Chondrocyte (in vitro differentiated cells): ENCODE measurements around the gene TTC16. TPM values are rescaled to one million over a fixed set of nuclear protein-coding genes. Genes with fewer than 3 reads are reported as not detected.

Source experiments
- DNase-seq: peaks from one replicate; pipeline ENCODE4 v3.0.0; 2021; ENCODE audit warnings: mixed read lengths, low spot score
- H3K27ac Mint-ChIP-seq: one replicate; pipeline ENCODE4 v1.8.0; 2021; ENCODE audit warnings: mild to moderate bottlenecking, moderate library complexity, mixed read lengths; ENCODE audit not compliant: unreplicated experiment
- H3K27me3 Mint-ChIP-seq: 2 replicates; pipeline ENCODE4 v1.8.0; 2021; ENCODE audit warnings: low read depth, mixed read lengths
- H3K36me3 Mint-ChIP-seq: 2 replicates; pipeline ENCODE4 v1.8.0; 2021; ENCODE audit warnings: low read depth, mixed read lengths
- H3K4me1 Mint-ChIP-seq: 2 replicates; pipeline ENCODE4 v1.8.0; 2021; ENCODE audit warnings: low read depth, mild to moderate bottlenecking, mixed read lengths
- H3K4me3 Mint-ChIP-seq: one replicate; pipeline ENCODE4 v1.8.0; 2021; ENCODE audit warnings: mild to moderate bottlenecking, moderate library complexity, mixed read lengths; ENCODE audit not compliant: unreplicated experiment
- H3K9me3 Mint-ChIP-seq: 2 replicates; pipeline ENCODE4 v1.8.0; 2021; ENCODE audit warnings: low read depth, mixed read lengths
- CTCF ChIP-seq: fragments of 200-600 bp; sonication (generic); IDR thresholded peaks from 2 replicates; pipeline ENCODE4 v1.5.0; 2021; ENCODE audit warnings: antibody characterized with exemption, mild to moderate bottlenecking, moderate library complexity
- total RNA-seq: library from RNA; stranded (reverse); gene quantifications from 3 replicates; pipeline ENCODE4 v1.2.1, GENCODE V29; 2021

Gene TTC16
- total RNA-seq, 1 donor from 2014 or later: not detected

DNA sequence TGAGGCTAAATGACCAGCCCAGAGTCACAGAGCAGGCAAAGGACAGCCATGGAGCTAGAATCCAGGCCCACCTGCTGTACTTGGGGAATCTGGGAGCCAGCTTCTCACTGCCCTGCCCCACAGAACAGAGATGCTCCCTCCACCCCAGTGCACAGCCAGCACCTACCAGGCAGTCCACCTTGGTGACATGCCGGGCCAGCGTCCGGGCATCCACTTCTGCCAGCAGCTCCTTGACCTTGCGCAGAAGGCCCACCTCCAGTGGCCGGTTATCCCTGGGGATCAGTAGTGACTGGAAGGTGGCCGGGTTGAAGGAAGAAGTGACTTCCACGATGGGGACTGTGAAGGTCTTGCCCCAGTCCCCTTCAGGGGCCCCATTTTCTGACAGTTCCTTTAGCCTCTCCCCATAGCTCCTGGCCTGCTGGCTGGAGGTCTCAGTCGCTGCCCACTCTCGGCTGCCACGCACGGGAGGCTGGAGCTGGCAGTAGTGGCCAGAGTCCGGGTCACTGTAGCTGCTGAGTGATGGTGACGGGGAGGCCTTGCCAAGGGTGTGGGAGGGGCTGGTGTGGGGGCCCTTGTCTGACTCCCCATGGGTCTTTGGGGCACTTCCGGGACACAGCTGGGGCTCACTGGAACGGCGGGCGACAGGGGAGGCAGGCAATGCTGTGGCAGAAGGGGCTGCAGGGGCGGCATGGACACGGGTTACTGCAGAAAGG, 28.7 kb downstream of the TTC16 start:
- Mint-ChIP-seq H3K27me3 (no peaks in the 10 kb centered on the region), H3K4me3 (no peak overlapping the region), H3K36me3 (peaks cover 10% of the 10 kb centered on the region), H3K27ac (no peak overlapping the region), H3K9me3 (no peaks in the 10 kb centered on the region), H3K4me1 (no peaks in the 10 kb centered on the region)
- TF ChIP-seq CTCF: no peak
- no peak for DNase-seq

GRCh38 chr9:127746959-127747569, 31.2 kb downstream of the TTC16 start:
- Mint-ChIP-seq H3K9me3 (no peaks in the 10 kb centered on the region), H3K4me1 (no peaks in the 10 kb centered on the region), H3K27ac (no peak overlapping the region), H3K36me3 (peaks cover 13% of the 10 kb centered on the region), H3K27me3 (no peaks in the 10 kb centered on the region), H3K4me3 (no peak overlapping the region)
- DNase-seq: no peak
- no peak for TF ChIP-seq CTCF

- no peak overlapping the region for H3K4me3 Mint-ChIP-seq
- H3K27me3 Mint-ChIP-seq: no peaks in the 10 kb centered on the region
- H3K4me1 Mint-ChIP-seq: no peaks in the 10 kb centered on the region
- no peaks in the 10 kb centered on the region for H3K9me3 Mint-ChIP-seq
- no peak for DNase-seq
- TF ChIP-seq CTCF: no peak
- H3K27ac Mint-ChIP-seq: no peak overlapping the region
- H3K36me3 Mint-ChIP-seq: peaks cover 13% of the 10 kb centered on the region
Observed at GRCh38 chr9:127749090-127749787, 33.4 kb downstream of the TTC16 start.

DNA sequence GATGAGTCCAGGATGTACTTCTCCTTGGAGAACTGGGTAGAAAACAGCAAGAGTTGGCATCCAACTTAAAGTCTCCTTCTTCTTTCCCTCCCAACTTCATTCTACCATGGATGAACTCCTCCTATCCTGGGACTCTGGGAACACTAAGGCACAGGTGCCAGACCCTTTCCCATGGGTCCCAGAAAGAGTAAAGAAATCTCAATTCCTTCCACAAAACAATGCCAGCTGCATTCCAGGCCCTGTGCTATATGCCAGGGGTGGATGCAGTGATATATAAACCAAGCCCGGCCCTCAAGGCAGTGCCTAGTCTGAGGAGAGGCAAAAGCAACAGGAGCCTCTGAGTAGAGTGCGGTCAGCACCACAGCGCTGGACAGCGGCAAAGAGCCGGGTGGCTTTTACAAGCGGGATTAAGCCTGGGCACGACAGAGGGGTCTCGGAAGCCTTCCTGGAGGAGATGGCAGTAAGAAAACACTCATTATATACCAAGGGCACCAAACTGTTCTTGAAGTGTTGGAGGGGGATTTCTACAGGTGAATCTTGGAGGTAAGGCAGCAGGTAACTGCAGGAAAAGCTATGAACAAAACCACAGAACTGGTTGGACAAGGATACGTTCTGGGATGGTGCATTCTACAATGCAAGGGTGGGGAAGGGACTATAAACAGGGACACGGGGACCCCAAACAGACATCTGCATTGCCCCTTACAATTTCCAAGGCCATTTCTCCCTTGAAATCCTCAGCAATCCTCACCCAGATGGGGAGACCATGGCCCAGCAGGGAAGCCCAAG, 35.6 kb downstream of the TTC16 start:
- TF ChIP-seq CTCF: no peak
- no peaks in the 10 kb centered on the region for H3K4me1 Mint-ChIP-seq
- H3K27me3 Mint-ChIP-seq: no peaks in the 10 kb centered on the region
- DNase-seq: no peak
- no peak overlapping the region for H3K27ac Mint-ChIP-seq
- no peak overlapping the region for H3K4me3 Mint-ChIP-seq
- peaks cover 13% of the 10 kb centered on the region for H3K36me3 Mint-ChIP-seq
- H3K9me3 Mint-ChIP-seq: no peaks in the 10 kb centered on the region

- DNase-seq: no peak
- Mint-ChIP-seq H3K4me3 (no peak overlapping the region), H3K4me1 (peaks cover 2% of the 10 kb centered on the region), H3K27me3 (no peaks in the 10 kb centered on the region), H3K36me3 (peaks cover 10% of the 10 kb centered on the region), H3K27ac (no peak overlapping the region), H3K9me3 (no peaks in the 10 kb centered on the region)
- no peak for TF ChIP-seq CTCF
Observed at GRCh38 chr9:127753148-127753547, 37.3 kb downstream of the TTC16 start.
